GM18873 (cell line): ENCODE results near the gene TAF1A.

Experiments used
- ATAC-seq: cut with Tn5 transposase; IDR thresholded peaks from one replicate; pipeline ENCODE4 v1.9.1; 2021; ENCODE audit warnings: mild to moderate bottlenecking, moderate library complexity, moderate number of reproducible peaks; ENCODE audit not compliant: unreplicated experiment, low FRiP score

TAF1A gene

DNA sequence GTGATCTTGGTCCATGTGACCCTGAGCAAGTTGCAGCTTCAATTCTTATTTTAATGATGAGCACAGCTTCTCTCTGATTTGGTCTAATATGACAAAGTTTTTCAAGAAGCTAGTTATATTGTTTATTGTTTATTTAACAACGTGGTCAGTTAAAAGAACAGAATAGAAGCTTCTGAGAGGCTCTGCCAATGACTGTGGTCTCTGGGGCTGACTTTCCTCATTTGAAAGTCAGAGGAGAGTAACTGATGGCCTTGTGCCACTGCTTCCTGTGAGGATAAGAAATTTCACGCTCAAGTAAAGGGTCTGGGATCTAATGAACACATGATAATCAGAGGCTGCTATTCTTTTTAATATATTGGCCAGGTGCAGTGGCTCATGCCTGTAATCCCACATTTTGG, 49.1 kb downstream of the TAF1A start:
- no peak for ATAC-seq

DNA sequence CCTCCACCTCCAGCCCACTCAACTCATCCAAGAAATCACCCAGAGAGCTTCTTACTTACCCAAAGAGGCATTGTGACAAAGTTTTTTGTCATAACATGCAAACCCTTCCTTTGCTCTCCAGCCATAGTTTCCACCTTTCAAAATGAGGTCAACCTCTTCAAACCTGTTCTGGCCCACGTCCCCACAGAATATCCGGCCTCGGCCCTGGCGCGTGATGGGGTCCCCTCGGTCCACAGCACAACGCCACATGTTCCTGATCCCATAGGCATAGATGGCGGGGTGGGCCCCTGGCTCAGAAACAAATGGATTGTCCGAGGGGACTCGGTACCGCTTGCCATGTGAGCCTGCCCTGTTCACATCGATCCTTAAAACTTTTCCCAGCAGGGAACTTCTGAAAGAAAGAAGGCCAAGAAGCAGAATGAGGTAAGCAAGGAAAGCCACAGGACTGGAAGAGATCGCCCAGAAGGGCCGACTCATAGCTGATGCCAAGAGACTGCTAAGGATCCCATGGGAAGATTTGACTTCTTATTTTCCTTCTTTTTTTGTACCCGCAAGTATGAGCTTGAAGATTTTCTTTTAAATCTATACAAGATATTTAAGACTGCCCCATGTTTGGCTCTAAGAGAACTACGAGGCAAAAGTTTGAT, 49.7 kb downstream of the TAF1A start:
- no peak for ATAC-seq

DNA sequence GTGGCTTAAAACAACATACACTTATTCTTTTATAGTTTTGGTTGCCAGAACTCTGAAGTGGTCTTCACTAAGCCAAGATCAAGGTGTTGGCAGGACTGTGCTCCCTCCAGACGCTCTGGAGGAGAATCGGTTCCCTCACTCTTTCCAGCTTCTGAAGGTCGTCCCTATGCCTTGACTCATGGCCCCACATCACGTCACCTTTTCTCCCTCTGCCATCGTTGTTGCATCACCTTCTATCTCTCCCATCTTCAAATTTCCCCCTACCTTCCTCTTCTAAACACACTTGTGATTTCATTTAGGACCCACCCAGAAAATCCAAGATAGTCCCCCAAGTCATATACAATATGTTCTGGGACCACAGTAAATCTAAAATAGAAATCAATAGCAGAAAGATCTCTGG, 54.3 kb downstream of the TAF1A start:
- no peak for ATAC-seq

DNA sequence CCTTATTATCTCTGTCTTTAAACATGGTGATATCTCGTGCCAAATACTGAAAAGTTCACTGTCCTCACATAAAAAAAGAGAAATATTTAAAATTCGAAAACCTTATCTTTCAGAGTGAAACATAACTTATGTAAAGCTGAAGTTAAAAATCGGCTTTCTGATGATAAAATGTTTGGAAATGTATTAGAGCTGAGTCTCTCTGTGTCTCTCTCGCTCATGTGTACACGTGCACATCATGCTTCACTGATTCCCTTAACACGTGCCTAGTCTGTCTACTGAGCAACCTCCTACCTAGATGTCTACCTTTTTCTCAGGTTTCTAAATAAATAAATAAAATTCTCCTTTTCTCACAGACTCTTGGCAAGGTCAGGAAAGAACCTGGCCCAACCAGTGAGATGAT, 58.9 kb downstream of the TAF1A start:
- no peak for ATAC-seq

DNA sequence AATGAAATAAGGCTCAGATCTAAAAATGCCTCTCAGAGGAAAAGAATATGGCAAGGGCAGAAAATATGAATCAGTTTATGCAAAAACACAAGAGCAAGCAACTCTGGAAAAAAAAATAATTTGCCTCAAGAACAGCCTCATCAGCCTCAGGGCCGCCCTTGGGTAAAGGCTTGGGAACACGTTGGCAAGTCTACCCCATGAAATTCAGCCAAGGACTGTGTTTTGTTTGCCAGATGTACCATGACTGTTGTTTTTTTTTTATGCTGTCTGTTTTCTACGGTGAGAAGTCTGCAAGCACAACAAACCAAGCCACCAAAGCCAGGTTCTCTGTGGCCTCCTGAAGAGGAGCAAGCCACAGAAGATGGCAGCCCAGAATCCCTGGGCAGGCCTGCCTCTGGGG, 59.8 kb downstream of the TAF1A start:
- no peak for ATAC-seq

DNA sequence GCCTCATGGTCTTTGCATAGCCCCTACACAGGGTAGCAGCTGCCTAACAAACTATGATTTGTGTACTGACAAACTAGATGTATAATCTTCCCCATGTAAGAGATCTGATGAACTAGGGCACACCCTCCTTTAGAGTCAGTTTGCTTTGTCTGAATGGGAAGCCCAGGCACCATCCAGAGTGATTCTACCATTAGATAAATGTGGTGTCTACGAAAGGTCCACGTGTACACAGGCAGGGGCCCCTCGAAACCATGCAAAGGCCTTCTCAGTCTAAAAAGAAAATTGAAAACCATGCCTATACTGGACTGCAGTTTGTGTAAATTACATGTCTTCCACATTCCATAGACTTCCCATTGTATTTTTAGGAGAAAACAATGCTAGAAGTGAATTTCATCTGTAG, 60.6 kb downstream of the TAF1A start:
- no peak for ATAC-seq

DNA sequence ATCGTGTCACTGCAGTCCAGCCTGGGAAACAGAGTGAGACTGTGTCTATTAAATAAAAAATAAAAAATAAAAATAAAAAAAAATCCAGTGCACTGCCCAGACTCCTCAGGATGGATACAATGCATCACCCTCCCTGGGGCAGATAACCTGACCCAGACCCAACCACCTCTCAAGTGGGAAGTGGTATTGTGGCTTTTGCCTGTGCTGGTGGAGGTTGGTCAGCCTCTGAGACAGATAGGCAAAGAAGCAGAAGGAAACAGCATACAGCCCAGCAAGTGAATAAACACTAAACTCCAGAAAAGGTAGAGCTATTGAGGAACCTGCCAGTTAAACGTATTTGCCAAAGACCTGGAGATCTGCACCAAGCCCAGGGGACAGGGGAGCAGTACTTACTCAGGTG, 63.8 kb downstream of the TAF1A start:
- ATAC-seq: no peak

DNA sequence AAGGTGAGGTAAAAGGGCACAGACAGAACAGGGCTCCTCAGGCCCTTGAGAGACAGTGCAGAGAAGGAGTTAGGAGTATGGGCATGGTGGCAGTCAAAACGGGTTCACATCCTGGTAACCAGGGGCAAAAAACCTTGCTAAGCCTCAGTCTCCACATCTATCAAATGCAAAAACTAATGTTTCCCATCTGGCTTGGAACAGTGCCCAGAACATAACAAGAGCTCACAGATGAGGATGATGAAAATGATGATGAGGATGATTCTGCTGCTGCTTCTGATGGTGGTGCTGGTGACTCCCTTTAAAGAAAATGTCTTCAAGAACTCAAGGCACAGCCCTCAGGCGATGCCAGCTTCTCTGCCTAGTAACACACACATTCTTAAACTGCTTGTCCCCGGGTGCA, 65.9 kb downstream of the TAF1A start:
- ATAC-seq: no peak

DNA sequence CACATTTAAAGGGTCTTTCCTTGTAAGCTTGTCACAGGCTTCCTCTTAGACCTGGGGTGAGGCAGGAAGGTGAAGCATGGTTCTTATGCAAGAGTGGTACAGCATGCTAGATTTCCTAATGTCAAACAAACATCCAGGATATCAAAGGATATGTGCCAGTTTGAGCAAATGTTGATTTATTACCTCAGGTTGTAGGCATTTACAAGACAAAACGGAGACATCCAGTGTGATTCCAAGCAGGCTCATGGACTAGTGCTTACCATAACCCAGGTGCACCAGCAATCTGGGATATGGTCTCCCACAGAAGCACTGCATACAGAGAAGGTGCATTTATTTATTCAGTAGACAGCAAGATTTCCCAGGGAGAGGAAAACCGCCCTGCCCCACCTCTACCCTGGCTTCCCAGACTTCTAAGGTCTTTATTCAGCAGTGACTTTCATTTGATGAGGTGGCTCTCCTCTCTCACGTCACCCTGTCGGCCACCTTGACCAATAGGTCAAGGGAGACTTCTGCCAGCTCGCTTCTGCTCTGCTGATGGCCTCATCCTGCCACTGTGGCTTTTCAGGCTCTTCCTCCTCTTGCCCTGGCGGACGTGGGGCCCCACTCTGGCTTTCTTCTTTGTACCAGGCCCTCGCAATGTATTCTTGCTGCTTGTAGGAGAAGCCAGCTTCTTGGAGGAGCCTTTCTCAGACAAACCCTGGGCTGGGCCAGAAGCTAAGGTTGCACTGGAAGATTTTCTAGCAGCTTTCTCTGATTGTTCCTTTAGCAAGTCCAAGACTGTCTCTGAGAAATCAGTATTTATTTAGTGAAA, 67.4 kb downstream of the TAF1A start:
- no peak for ATAC-seq

DNA sequence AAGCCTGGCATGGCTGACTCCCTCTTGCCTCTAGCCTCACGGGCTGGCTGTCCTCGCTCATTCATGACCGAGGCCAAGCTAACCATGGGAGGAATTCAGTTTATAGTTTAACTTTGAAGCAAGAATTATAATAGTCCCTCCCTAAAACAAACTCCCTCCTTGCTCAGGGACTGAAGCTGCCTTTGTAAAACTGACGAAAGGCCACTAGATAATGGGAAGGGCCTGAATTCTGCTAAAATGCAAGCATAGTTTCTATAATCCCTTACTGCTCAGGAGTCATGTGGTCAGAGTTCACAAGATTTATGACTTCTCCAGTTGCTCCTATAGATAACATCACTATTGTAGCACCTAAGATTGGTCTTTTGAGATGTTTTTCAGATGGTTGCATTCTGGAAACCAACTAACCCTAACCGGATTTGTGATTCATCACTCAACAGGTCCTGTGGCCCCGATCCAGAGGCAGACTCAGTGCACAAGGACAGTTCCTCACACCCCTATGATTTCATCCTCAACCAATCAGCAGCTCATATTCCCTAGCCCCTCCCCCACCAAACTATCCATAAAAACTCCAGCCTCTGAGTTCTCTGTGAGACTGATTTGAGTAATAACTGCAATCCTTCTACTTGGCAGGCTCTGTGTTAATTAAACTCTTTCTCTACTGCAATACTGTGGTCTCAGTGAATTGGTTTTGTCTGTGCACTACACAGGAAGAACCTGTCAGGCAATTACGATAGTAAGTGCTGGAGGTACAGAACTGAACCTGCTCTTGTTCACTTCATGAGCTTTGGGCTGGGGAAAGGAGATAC, 68.2 kb downstream of the TAF1A start:
- ATAC-seq: no peak
